Measurements from ENCODE around the gene SCP2.

DNA sequence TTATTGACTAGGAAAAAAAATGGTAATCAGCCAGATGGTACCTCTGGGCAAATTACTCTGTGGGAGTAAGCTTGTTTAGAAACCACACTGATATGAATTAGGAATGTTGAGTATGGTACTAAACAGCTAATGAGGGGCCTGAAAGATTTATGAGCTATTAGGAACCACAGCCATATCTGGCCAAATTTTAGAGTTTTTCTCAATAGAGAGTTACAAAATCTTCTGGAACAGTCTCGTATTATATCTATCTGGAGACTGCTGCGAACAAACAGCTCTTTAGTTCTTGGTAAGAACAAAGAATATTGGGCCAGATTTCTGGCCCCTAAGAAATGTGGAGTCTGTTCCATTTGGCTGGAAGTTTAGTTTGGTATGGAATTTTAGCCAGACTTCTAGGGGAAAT is 130.1 kb downstream of the SCP2 start:
- TF ChIP-seq CTCF (IDR thresholded peaks at IDR 0.05; ENCODE audit: insufficient read depth, low read depth, low read length) (no peak), EZH2 (IDR thresholded peaks at IDR 0.05; ENCODE audit: insufficient read depth, low read length) (no peak)

All from astrocyte (in vitro differentiated cells and primary cell).